Measurements from ENCODE around the gene POLN. TPM values are rescaled to one million over a fixed set of nuclear protein-coding genes. Genes with fewer than 3 reads are reported as not detected.

Gene POLN
- total and polyA plus RNA-seq, 4 donors: 4.6 to 8.9 (median 6.8) TPM

DNA sequence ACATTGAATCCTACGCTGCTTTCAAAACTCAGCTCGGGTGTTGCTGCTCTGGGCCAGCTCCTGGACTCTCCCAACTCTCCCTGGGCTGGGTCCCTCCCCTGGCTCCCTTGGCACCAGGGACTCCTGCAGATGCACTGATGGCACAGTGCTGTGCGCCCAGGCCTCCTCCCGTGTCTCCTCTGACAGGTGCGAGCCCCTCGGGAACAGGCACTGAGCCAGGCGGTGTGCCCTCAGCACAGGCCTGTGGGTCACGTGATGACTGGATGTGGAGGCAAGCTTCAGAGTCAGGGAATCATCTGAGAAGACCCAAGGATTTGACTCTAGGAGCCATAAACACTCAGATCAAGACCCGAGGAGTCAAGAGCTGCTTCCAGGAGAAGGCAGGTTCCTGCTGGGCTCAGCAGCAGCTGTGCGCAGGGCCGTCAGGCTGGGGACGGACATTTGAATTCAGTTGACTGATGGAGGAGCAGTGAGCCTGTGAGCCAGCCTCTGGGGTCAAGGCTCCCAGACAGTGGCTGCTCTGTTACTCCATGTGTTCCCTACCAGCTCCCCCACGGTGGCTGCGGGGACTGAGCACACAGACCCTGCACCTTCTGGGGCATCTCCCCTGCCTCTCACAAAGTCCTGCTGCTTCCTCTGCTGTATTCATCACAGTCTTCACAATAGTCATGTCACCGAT lies 149.8 kb downstream of the POLN start:
- H3K27me3 ChIP-seq (ENCODE audit: control insufficient read depth, insufficient read depth, low read length): no peaks in the 10 kb centered on the region
- no peak overlapping the region for H3K4me3 ChIP-seq (ENCODE audit: low read depth, low read length)
- H3K9me3 ChIP-seq (ENCODE audit: control insufficient read depth, insufficient read depth, low read length): no peaks in the 10 kb centered on the region
- peak in 1 of 6 donors; percentile 24 for DNase-seq (ENCODE audit: low read depth in 4 of 6, low spot score in 6 of 6)
- H3K36me3 ChIP-seq (ENCODE audit: control insufficient read depth, insufficient read depth, low read length): peaks cover 2% of the 10 kb centered on the region
- peaks cover 36% of the 10 kb centered on the region for H3K4me1 ChIP-seq (ENCODE audit: control insufficient read depth, insufficient read depth, low read length)
- H3K27ac ChIP-seq (ENCODE audit: low read depth, low read length): peak overlapping the region; percentile 44
- whole genome bisulfite sequencing (ENCODE audit: insufficient coverage): 42% methylated on average over 15 of the region's 15 CpGs

DNA sequence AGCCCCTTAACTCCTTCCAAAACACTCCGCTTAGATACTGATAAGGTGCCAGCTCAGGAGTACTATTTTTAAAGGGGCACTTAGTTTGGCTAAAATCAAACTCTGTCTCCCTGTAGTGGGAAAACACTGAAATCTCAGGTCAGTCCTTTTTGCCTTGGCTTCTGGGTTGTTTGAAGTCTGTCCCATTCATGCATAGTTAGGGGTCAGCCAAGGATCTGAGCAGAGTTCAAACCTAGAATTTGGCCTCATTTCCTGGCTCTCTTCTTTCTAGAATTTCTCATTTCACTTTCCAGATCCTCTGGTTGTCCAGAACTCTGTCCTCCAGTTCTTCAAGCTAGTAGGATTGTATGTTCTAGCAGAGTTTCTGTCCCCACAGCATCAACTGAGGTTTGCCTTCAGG lies 151.3 kb downstream of the POLN start:
- no peaks in the 10 kb centered on the region for H3K9me3 ChIP-seq (ENCODE audit: control insufficient read depth, insufficient read depth, low read length)
- no peak overlapping the region for H3K4me3 ChIP-seq (ENCODE audit: low read depth, low read length)
- WGBS (ENCODE audit: insufficient coverage): no CpG with 5 or more reads among the region's 1 CpG
- H3K27me3 ChIP-seq (ENCODE audit: control insufficient read depth, insufficient read depth, low read length): no peaks in the 10 kb centered on the region
- no peak overlapping the region for H3K27ac ChIP-seq (ENCODE audit: low read depth, low read length)
- DNase-seq (ENCODE audit: low read depth in 4 of 6, low spot score in 6 of 6): no peak
- H3K36me3 ChIP-seq (ENCODE audit: control insufficient read depth, insufficient read depth, low read length): peaks cover 2% of the 10 kb centered on the region
- peaks cover 36% of the 10 kb centered on the region for H3K4me1 ChIP-seq (ENCODE audit: control insufficient read depth, insufficient read depth, low read length)

DNA sequence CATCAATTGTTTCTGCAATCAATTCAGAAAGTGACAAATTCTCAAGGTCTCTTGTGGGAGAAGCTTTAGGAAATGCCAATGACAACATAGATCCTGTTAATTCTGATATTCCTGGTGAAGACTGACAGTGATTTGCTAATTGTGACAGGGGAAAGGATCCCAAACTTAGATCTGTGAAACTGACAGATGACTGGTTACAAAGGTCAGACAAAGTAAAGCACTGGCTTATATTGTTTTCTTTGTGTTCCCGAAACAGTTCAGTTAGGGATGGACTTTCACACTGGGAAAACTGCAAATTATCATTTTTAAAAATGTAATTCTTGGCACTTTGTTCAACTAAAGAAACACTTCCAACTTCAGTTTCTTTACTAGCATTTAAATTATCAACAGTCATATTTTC lies 152.7 kb downstream of the POLN start:
- peaks cover 2% of the 10 kb centered on the region for H3K36me3 ChIP-seq (ENCODE audit: control insufficient read depth, insufficient read depth, low read length)
- whole genome bisulfite sequencing (ENCODE audit: insufficient coverage): 60% methylated on average over 1 of the region's 1 CpG
- no peak overlapping the region for H3K27ac ChIP-seq (ENCODE audit: low read depth, low read length)
- H3K4me1 ChIP-seq (ENCODE audit: control insufficient read depth, insufficient read depth, low read length): peaks cover 23% of the 10 kb centered on the region
- no peak overlapping the region for H3K4me3 ChIP-seq (ENCODE audit: low read depth, low read length)
- H3K9me3 ChIP-seq (ENCODE audit: control insufficient read depth, insufficient read depth, low read length): no peaks in the 10 kb centered on the region
- no peaks in the 10 kb centered on the region for H3K27me3 ChIP-seq (ENCODE audit: control insufficient read depth, insufficient read depth, low read length)
- DNase-seq (ENCODE audit: low read depth in 4 of 6, low spot score in 6 of 6): no peak

DNA sequence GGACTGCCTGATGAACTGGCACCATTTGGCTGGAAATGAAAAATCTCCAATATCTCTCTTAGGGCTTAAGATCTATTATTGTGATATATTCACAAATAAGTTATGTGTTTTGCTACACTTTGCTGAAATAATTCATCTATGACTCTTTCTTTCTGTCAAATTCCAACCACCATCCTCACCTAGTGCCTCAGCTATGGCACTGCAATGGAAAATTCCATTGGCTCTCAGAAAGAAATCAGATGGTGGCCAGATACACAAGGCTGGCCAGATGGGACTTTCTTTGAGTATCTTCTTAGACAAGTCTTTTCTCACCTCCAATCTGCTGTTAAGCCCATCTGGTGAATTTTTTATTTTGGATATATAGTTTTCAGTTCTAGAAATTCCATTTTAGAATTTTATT lies 154.8 kb downstream of the POLN start:
- H3K9me3 ChIP-seq (ENCODE audit: control insufficient read depth, insufficient read depth, low read length): no peaks in the 10 kb centered on the region
- DNase-seq (ENCODE audit: low read depth in 4 of 6, low spot score in 6 of 6): no peak
- peaks cover 9% of the 10 kb centered on the region for H3K4me1 ChIP-seq (ENCODE audit: control insufficient read depth, insufficient read depth, low read length)
- no peak overlapping the region for H3K27ac ChIP-seq (ENCODE audit: low read depth, low read length)
- peaks cover 6% of the 10 kb centered on the region for H3K36me3 ChIP-seq (ENCODE audit: control insufficient read depth, insufficient read depth, low read length)
- no peak overlapping the region for H3K4me3 ChIP-seq (ENCODE audit: low read depth, low read length)
- no peaks in the 10 kb centered on the region for H3K27me3 ChIP-seq (ENCODE audit: control insufficient read depth, insufficient read depth, low read length)

DNA sequence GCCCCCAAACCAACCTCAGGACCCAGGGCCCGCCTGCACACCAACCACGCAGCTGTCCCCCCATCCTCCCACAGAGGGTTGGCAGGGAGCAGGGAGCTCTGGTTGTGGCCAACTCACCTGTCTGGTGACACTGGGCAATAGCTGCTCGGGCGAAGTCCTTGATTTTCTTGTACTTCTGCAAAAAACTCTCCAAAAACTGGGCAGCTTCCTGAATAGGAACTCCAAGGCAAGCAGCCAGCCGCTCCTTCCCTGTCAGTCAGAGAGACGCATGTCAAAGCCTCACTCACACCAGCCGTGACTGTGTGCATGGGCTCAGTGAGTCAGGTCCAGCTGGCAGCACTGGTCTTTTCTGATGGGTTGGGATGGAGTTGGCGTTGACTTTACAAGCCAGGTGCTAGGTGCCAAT lies 156.4 kb downstream of the POLN start:
- no peaks in the 10 kb centered on the region for H3K4me1 ChIP-seq (ENCODE audit: control insufficient read depth, insufficient read depth, low read length)
- H3K27ac ChIP-seq (ENCODE audit: low read depth, low read length): no peak overlapping the region
- peaks cover 11% of the 10 kb centered on the region for H3K36me3 ChIP-seq (ENCODE audit: control insufficient read depth, insufficient read depth, low read length)
- no peak overlapping the region for H3K4me3 ChIP-seq (ENCODE audit: low read depth, low read length)
- no peak for DNase-seq (ENCODE audit: low read depth in 4 of 6, low spot score in 6 of 6)
- H3K27me3 ChIP-seq (ENCODE audit: control insufficient read depth, insufficient read depth, low read length): no peaks in the 10 kb centered on the region
- no peaks in the 10 kb centered on the region for H3K9me3 ChIP-seq (ENCODE audit: control insufficient read depth, insufficient read depth, low read length)
- WGBS (ENCODE audit: insufficient coverage): 80% methylated on average over 5 of the region's 8 CpGs

DNA sequence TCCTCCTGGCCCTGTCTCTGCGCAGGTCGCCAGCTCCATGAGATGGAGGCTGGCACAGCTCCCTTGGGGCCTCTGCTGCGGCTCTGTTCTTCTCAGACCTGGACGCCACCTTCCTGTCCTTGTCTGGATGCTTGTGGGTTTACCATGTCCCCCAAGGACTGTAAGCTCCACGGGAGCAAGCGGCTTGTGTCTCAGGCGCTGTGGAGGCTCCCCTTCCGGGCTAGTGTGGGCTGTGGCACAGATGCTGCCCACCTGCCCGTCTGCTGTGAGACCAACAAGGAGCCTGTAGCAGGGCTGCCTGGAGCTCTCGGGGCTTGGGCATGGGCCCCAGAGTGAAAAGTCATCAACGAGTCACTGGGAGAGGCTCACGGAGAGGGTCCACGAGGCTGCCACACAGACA lies 157.6 kb downstream of the POLN start:
- no peak for DNase-seq (ENCODE audit: low read depth in 4 of 6, low spot score in 6 of 6)
- peaks cover 11% of the 10 kb centered on the region for H3K36me3 ChIP-seq (ENCODE audit: control insufficient read depth, insufficient read depth, low read length)
- 78% methylated on average over 13 of the region's 13 CpGs for WGBS (ENCODE audit: insufficient coverage)
- H3K27me3 ChIP-seq (ENCODE audit: control insufficient read depth, insufficient read depth, low read length): no peaks in the 10 kb centered on the region
- H3K27ac ChIP-seq (ENCODE audit: low read depth, low read length): no peak overlapping the region
- H3K9me3 ChIP-seq (ENCODE audit: control insufficient read depth, insufficient read depth, low read length): no peaks in the 10 kb centered on the region
- H3K4me1 ChIP-seq (ENCODE audit: control insufficient read depth, insufficient read depth, low read length): no peaks in the 10 kb centered on the region
- H3K4me3 ChIP-seq (ENCODE audit: low read depth, low read length): no peak overlapping the region

DNA sequence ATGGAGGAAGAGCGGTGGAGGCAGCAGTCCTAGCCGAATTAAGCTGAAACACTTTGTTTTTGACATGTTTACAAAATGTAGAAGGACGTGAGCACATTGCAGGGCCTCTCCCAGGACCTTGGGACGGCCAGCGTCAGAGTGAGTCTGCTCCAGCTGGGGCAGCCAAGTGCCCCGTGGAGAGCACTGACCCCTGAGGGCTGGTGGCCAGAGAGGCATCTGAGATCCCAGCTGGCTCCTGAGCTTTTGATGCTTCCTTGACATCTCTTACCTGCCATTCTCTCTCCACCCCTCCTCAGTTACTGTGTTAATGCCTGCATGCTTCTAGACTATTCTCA lies 158.1 kb downstream of the POLN start:
- Histone ChIP-seq H3K27ac (ENCODE audit: low read depth, low read length) (no peak overlapping the region), H3K9me3 (ENCODE audit: control insufficient read depth, insufficient read depth, low read length) (no peaks in the 10 kb centered on the region), H3K36me3 (ENCODE audit: control insufficient read depth, insufficient read depth, low read length) (peaks cover 11% of the 10 kb centered on the region), H3K27me3 (ENCODE audit: control insufficient read depth, insufficient read depth, low read length) (no peaks in the 10 kb centered on the region), H3K4me1 (ENCODE audit: control insufficient read depth, insufficient read depth, low read length) (no peaks in the 10 kb centered on the region), H3K4me3 (ENCODE audit: low read depth, low read length) (no peak overlapping the region)
- no peak for DNase-seq (ENCODE audit: low read depth in 4 of 6, low spot score in 6 of 6)
- WGBS (ENCODE audit: insufficient coverage): 75% methylated on average over 6 of the region's 6 CpGs

DNA sequence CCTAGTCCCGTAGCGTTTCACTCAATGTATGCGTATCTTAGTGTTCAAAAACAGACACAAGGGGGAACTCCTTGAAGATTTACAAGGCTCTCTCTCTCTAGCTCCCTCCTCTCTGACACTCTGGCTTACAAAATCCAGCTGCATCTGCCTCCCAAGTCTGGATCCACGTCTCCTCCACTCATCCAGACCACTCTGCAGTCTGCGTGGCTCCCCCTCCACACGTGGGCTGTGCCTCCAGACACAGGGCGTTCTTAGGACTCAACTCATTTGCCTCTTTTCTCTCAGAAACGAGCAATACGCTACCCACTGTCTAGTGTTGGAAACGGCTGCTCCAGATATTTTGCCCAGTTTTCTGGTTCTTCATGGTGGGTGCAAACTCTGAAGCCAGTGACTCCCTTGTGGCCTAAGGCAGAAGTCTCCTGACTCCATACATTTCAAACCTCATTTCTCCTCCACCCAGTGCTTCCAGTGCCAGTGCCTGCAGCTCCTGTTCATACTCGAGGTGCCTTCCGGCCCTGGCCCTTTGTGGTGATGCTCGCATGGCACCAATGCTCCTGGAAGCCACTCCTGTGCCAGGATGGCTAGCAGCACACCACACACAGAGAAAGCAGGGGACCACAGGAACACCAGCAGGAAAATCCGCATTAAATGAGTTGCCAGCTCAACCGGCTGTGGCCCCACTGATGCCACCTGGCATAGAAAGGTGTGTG lies 158.7 kb downstream of the POLN start:
- DNase-seq (ENCODE audit: low read depth in 4 of 6, low spot score in 6 of 6): no peak
- peaks cover 3% of the 10 kb centered on the region for H3K4me1 ChIP-seq (ENCODE audit: control insufficient read depth, insufficient read depth, low read length)
- H3K27me3 ChIP-seq (ENCODE audit: control insufficient read depth, insufficient read depth, low read length): no peaks in the 10 kb centered on the region
- WGBS (ENCODE audit: insufficient coverage): 80% methylated on average over 14 of the region's 15 CpGs
- peaks cover 11% of the 10 kb centered on the region for H3K36me3 ChIP-seq (ENCODE audit: control insufficient read depth, insufficient read depth, low read length)
- no peaks in the 10 kb centered on the region for H3K9me3 ChIP-seq (ENCODE audit: control insufficient read depth, insufficient read depth, low read length)
- H3K4me3 ChIP-seq (ENCODE audit: low read depth, low read length): no peak overlapping the region
- H3K27ac ChIP-seq (ENCODE audit: low read depth, low read length): no peak overlapping the region

DNA sequence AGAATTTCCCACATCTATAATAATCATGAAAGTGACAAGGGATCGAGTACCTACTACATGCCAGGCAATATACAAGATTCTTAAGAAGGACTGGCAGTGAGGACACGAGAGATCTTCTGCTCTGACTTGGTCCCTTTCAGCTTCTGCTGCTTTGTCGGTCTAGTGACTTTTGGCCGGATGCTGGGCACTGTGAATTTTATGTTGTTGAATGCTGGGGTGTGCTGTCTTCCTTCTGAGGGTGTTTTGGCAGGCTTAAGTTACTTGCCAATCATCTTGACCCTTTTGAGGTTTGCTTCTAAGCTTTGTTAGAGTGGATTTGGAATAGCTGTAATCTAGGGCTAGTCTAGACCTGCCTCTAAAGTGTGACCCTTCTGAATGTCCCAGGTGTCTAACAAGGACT lies 159.3 kb downstream of the POLN start:
- Histone ChIP-seq H3K27me3 (ENCODE audit: control insufficient read depth, insufficient read depth, low read length) (no peaks in the 10 kb centered on the region), H3K4me3 (ENCODE audit: low read depth, low read length) (no peak overlapping the region), H3K27ac (ENCODE audit: low read depth, low read length) (no peak overlapping the region), H3K4me1 (ENCODE audit: control insufficient read depth, insufficient read depth, low read length) (peaks cover 10% of the 10 kb centered on the region), H3K9me3 (ENCODE audit: control insufficient read depth, insufficient read depth, low read length) (no peaks in the 10 kb centered on the region), H3K36me3 (ENCODE audit: control insufficient read depth, insufficient read depth, low read length) (peaks cover 11% of the 10 kb centered on the region)
- 62% methylated on average over 3 of the region's 4 CpGs for WGBS (ENCODE audit: insufficient coverage)
- no peak for DNase-seq (ENCODE audit: low read depth in 4 of 6, low spot score in 6 of 6)

DNA sequence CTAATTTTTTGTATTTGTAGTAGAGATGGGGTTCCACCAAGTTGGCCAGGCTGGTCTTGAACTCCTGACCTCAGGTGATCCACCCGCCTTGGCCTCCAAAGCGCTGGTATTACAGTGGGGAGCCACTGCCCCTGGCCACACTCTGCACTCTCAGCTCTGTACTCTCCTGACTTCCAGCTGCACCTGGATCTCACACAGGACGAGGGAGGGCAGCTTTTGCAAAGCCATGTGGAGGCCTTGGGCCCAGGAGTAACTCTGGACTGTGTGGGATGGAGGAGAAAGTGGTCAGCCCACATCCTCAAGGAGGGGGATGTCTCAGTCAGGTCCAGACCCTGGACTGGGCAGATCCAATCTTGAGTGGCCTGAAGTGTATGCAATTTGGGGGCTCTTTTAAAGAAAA lies 159.8 kb downstream of the POLN start:
- Histone ChIP-seq H3K27me3 (ENCODE audit: control insufficient read depth, insufficient read depth, low read length) (no peaks in the 10 kb centered on the region), H3K9me3 (ENCODE audit: control insufficient read depth, insufficient read depth, low read length) (no peaks in the 10 kb centered on the region), H3K36me3 (ENCODE audit: control insufficient read depth, insufficient read depth, low read length) (peaks cover 11% of the 10 kb centered on the region), H3K4me1 (ENCODE audit: control insufficient read depth, insufficient read depth, low read length) (peaks cover 13% of the 10 kb centered on the region), H3K4me3 (ENCODE audit: low read depth, low read length) (no peak overlapping the region), H3K27ac (ENCODE audit: low read depth, low read length) (no peak overlapping the region)
- DNase-seq (ENCODE audit: low read depth in 4 of 6, low spot score in 6 of 6): no peak
- 92% methylated on average over 2 of the region's 3 CpGs for WGBS (ENCODE audit: insufficient coverage)

Data from spinal cord (tissue), 10 donors.